Loucy (cell line): ENCODE results near the gene OTC.

Experiments
- H2AFZ ChIP-seq: fragments of 200-600 bp; sonication (generic); 2 replicates; pipeline ENCODE4 v1.6.0; 2016; ENCODE audit warnings: antibody characterized with exemption, mild to moderate bottlenecking, low read length, moderate library complexity
- H3F3A ChIP-seq: fragments of 200-600 bp; 2 replicates; pipeline ENCODE4 v1.6.0; 2016; ENCODE audit warnings: antibody characterized with exemption, low read depth, mild to moderate bottlenecking
- H3K27me3 ChIP-seq: fragments of 200-600 bp; sonication (generic); 2 replicates; pipeline ENCODE4 v1.6.1; 2014; ENCODE audit warnings: low read length, mild to moderate bottlenecking; ENCODE audit not compliant: insufficient read depth, poor library complexity, severe bottlenecking
- H3K36me3 ChIP-seq: fragments of 200-600 bp; sonication (generic); 2 replicates; pipeline ENCODE4 v1.6.1; 2016; ENCODE audit warnings: low read length; ENCODE audit not compliant: insufficient read depth
- H3K4me1 ChIP-seq: fragments of 200-600 bp; sonication (generic); 2 replicates; pipeline ENCODE4 v1.5.1; 2014; ENCODE audit warnings: low read length, mild to moderate bottlenecking; ENCODE audit not compliant: insufficient read depth, poor library complexity, severe bottlenecking
- H3K4me2 ChIP-seq: fragments of 200-600 bp; sonication (generic); 2 replicates; pipeline ENCODE4 v1.6.0; 2014; ENCODE audit warnings: antibody characterized with exemption, low read length, low read depth, mild to moderate bottlenecking; ENCODE audit not compliant: poor library complexity, severe bottlenecking
- H3K4me3 ChIP-seq: fragments of 200-600 bp; sonication (generic); 2 replicates; pipeline ENCODE4 v1.5.1; 2014; ENCODE audit warnings: low read length, mild to moderate bottlenecking, mixed read lengths; ENCODE audit not compliant: poor library complexity, severe bottlenecking
- H3K79me2 ChIP-seq: fragments of 200-600 bp; sonication (generic); 2 replicates; pipeline ENCODE4 v1.6.1; 2014; ENCODE audit warnings: low read length; ENCODE audit not compliant: insufficient read depth
- H3K9ac ChIP-seq: fragments of 200-600 bp; sonication (generic); 2 replicates; pipeline ENCODE4 v1.6.0; 2014; ENCODE audit warnings: mild to moderate bottlenecking, low read depth, low read length, moderate library complexity; ENCODE audit not compliant: poor library complexity, severe bottlenecking
- H3K9me2 ChIP-seq: fragments of 200-600 bp; sonication (generic); replicated peaks from 2 replicates; pipeline ENCODE4 v1.6.1; 2016; ENCODE audit warnings: low read depth, low read length, mixed read lengths
- H3K9me3 ChIP-seq: fragments of 200-600 bp; sonication (generic); 2 replicates; pipeline ENCODE4 v1.6.1; 2014; ENCODE audit warnings: mild to moderate bottlenecking, antibody characterized with exemption, low read length, low read depth; ENCODE audit not compliant: insufficient read depth
- H4K20me1 ChIP-seq: fragments of 200-600 bp; sonication (generic); 2 replicates; pipeline ENCODE4 v1.6.0; 2014; ENCODE audit warnings: antibody characterized with exemption, low read length, mild to moderate bottlenecking; ENCODE audit not compliant: insufficient read depth, poor library complexity, severe bottlenecking
- EZH2phosphoT487 ChIP-seq: fragments of 200-600 bp; IDR thresholded peaks from 2 replicates; pipeline ENCODE4 v1.6.1; 2018; ENCODE audit warnings: antibody characterized with exemption, mild to moderate bottlenecking, moderate library complexity, borderline replicate concordance
- TF ChIP-seq, protein P1 (sequence below): fragments of 200-600 bp; sonication (generic); conservative IDR thresholded peaks from 2 replicates; pipeline ENCODE4 v1.5.1; 2014; ENCODE audit warnings: mild to moderate bottlenecking, antibody characterized with exemption, low read length

OTC gene

DNA sequence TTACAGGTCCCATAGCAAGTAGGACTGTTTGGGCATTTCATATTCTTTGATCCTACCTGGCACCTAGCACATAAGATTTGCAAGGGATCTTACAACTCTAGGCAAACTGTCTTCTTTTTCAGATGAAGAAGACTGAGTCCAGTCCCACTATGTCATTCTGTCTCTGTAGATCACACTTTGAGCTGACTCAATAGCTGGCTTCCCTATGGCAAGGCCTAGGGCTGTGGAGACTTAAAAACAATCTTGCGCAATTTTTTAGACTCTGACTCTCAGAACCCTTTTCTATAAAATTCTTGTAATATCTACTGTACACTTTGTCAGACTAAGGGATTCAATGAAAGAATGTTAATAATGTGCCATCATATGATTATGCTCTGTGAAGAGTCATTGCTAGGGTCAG, 26.7 kb downstream of the OTC start:
- H3K4me3 ChIP-seq: no peak overlapping the region
- H2AFZ ChIP-seq: no peak overlapping the region
- H3K4me1 ChIP-seq: peaks cover 6% of the 10 kb centered on the region
- no peaks in the 10 kb centered on the region for H3K9me3 ChIP-seq
- H3K79me2 ChIP-seq: no peaks in the 10 kb centered on the region
- H3F3A ChIP-seq: no peaks in the 10 kb centered on the region
- no peaks in the 10 kb centered on the region for H4K20me1 ChIP-seq
- H3K9me2 ChIP-seq: no peaks in the 10 kb centered on the region
- no peaks in the 10 kb centered on the region for H3K27me3 ChIP-seq
- no peak overlapping the region for H3K4me2 ChIP-seq
- TF ChIP-seq, protein P1, sequence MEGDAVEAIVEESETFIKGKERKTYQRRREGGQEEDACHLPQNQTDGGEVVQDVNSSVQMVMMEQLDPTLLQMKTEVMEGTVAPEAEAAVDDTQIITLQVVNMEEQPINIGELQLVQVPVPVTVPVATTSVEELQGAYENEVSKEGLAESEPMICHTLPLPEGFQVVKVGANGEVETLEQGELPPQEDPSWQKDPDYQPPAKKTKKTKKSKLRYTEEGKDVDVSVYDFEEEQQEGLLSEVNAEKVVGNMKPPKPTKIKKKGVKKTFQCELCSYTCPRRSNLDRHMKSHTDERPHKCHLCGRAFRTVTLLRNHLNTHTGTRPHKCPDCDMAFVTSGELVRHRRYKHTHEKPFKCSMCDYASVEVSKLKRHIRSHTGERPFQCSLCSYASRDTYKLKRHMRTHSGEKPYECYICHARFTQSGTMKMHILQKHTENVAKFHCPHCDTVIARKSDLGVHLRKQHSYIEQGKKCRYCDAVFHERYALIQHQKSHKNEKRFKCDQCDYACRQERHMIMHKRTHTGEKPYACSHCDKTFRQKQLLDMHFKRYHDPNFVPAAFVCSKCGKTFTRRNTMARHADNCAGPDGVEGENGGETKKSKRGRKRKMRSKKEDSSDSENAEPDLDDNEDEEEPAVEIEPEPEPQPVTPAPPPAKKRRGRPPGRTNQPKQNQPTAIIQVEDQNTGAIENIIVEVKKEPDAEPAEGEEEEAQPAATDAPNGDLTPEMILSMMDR: no peak
- no peak for TF ChIP-seq EZH2phosphoT487
- H3K9ac ChIP-seq: no peak overlapping the region
- no peaks in the 10 kb centered on the region for H3K36me3 ChIP-seq

DNA sequence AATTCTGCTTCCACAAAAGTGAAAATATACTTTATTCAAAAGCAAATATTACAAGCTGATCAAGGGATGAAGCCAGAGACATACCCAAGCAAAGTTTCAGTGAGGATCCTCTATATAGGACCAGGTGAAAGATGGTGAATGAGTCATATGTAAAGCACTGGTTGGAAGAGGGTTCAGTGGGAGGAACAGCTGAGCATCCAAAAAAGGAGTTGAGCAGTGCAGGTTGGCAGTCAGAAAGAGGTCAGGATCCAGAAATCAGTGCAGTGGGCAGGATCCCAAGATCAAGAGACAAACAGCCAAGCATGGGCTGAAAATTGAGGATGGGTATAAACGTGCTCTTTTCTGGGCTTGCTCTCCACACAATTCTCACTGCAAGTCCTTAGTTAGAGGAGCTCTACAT, 30.3 kb downstream of the OTC start:
- Histone ChIP-seq H2AFZ (no peak overlapping the region), H3K9me2 (no peaks in the 10 kb centered on the region), H3K79me2 (no peaks in the 10 kb centered on the region), H3K4me1 (no peaks in the 10 kb centered on the region), H3F3A (no peaks in the 10 kb centered on the region), H3K4me2 (no peak overlapping the region), H3K9ac (no peak overlapping the region), H3K36me3 (no peaks in the 10 kb centered on the region), H3K27me3 (no peaks in the 10 kb centered on the region), H4K20me1 (no peaks in the 10 kb centered on the region), H3K4me3 (no peak overlapping the region), H3K9me3 (no peaks in the 10 kb centered on the region)
- TF ChIP-seq, protein P1: no peak
- no peak for TF ChIP-seq EZH2phosphoT487

DNA sequence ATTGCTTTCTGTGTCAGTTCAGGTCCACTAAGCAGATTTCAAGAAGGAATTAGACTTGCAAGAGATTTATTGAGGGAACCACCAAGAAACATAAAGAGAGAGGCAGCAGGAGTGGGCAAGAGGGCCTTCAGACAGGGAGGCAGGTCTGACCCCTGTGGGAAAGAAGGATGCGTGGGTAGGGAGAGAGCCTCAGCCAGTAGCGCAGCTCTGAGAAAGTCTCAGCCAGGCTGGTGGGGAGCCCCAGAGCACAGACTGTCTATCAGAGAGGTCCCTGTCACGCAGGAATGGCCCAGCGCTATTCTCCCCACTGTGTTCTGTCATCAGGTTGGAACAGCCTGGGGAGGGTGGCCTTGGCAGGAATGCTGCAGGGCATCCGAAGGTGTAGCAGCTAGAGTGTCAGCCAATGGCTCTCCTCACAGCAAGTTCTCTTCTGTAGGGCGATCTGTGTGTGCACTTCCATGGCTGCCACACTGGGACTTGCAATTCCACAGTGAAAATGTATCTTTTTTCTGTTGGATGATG, 48.0 kb downstream of the OTC start:
- no peaks in the 10 kb centered on the region for H3K36me3 ChIP-seq
- H2AFZ ChIP-seq: no peak overlapping the region
- no peak overlapping the region for H3K4me2 ChIP-seq
- no peaks in the 10 kb centered on the region for H3K9me2 ChIP-seq
- no peaks in the 10 kb centered on the region for H3F3A ChIP-seq
- H3K4me1 ChIP-seq: no peaks in the 10 kb centered on the region
- H3K27me3 ChIP-seq: no peaks in the 10 kb centered on the region
- H3K9ac ChIP-seq: no peak overlapping the region
- no peak overlapping the region for H3K4me3 ChIP-seq
- H4K20me1 ChIP-seq: no peaks in the 10 kb centered on the region
- no peaks in the 10 kb centered on the region for H3K79me2 ChIP-seq
- H3K9me3 ChIP-seq: no peaks in the 10 kb centered on the region
- TF ChIP-seq, protein P1: no peak
- TF ChIP-seq EZH2phosphoT487: no peak
